IPS-20b (cell line): ENCODE results near the gene ADGRD1.

Source experiments
- H3K27ac ChIP-seq: one replicate; pipeline ENCODE4 v1.5.1; 2013; ENCODE audit warnings: low read length
- H3K27me3 ChIP-seq: 2 replicates; pipeline ENCODE4 v1.6.1; 2013; ENCODE audit warnings: mild to moderate bottlenecking, low read length, inconsistent platforms; ENCODE audit not compliant: insufficient read depth
- H3K36me3 ChIP-seq: 2 replicates; pipeline ENCODE4 v1.6.1; 2013; ENCODE audit warnings: low read depth, mild to moderate bottlenecking, inconsistent platforms, low read length, moderate library complexity; ENCODE audit not compliant: insufficient read depth
- H3K4me1 ChIP-seq: 2 replicates; pipeline ENCODE4 v1.6.1; 2013; ENCODE audit warnings: mild to moderate bottlenecking, control low read depth, inconsistent platforms, low read length, moderate library complexity; ENCODE audit not compliant: insufficient read depth
- H3K4me3 ChIP-seq: 2 replicates; pipeline ENCODE4 v1.5.1; 2013; ENCODE audit warnings: mild to moderate bottlenecking, low read length, inconsistent platforms
- H3K9ac ChIP-seq: 2 replicates; pipeline ENCODE4 v1.6.1; 2013; ENCODE audit warnings: low read depth, mild to moderate bottlenecking, inconsistent platforms, low read length, moderate library complexity
- H3K9me3 ChIP-seq: 2 replicates; pipeline ENCODE4 v1.6.1; 2013; ENCODE audit warnings: mild to moderate bottlenecking, low read depth, low read length, inconsistent platforms; ENCODE audit not compliant: insufficient read depth

The ADGRD1 gene

DNA sequence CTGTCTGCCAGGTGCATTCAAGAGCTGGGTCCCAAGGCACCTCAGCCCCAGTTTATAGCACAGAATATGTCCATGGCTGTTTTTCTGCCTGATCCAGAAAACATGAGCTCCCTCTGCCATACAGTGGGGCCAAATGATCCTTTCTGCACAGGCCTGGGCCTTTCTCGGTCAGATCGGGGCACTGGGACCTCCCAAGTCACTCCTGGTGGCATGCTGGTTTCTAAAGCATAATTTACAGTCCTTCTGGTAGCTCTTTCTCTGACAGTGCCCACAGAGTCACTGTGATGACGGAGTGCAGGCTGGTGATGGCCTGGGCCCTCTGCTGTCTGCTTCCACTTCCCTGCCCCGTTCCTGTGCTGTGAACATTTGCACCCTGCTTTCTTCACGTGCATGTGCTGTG, 99.2 kb downstream of the ADGRD1 start:
- Histone ChIP-seq H3K27me3 (no peaks in the 10 kb centered on the region), H3K27ac (no peak overlapping the region), H3K4me1 (no peaks in the 10 kb centered on the region), H3K9ac (no peak overlapping the region), H3K9me3 (no peaks in the 10 kb centered on the region), H3K36me3 (no peaks in the 10 kb centered on the region), H3K4me3 (no peak overlapping the region)

DNA sequence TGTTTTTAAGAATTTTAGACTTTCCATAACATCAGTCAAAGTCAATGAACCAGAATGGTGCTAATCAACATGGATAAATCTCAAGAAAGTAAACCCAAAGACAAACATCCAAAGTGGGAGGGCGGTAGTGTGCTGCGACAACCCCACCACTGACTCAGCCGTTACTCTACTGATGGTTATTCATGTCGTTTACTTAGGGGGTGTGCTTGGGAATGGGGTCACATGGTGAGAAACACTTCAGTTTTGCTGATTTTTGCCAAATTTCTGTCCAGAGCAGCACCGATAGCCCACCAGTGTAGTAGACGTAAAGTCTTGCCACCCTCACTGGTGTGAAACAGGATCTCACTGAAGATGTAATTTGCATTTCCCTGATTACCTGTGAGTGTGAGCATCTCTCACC, 99.9 kb downstream of the ADGRD1 start:
- no peak overlapping the region for H3K9ac ChIP-seq
- no peak overlapping the region for H3K27ac ChIP-seq
- H3K4me1 ChIP-seq: no peaks in the 10 kb centered on the region
- no peak overlapping the region for H3K4me3 ChIP-seq
- no peaks in the 10 kb centered on the region for H3K36me3 ChIP-seq
- no peaks in the 10 kb centered on the region for H3K27me3 ChIP-seq
- H3K9me3 ChIP-seq: no peaks in the 10 kb centered on the region

GRCh38 chr12:131054345-131055092, 100.8 kb downstream of the ADGRD1 start:
- no peak overlapping the region for H3K9ac ChIP-seq
- no peak overlapping the region for H3K27ac ChIP-seq
- H3K36me3 ChIP-seq: no peaks in the 10 kb centered on the region
- no peaks in the 10 kb centered on the region for H3K9me3 ChIP-seq
- no peaks in the 10 kb centered on the region for H3K27me3 ChIP-seq
- H3K4me3 ChIP-seq: no peak overlapping the region
- no peaks in the 10 kb centered on the region for H3K4me1 ChIP-seq

DNA sequence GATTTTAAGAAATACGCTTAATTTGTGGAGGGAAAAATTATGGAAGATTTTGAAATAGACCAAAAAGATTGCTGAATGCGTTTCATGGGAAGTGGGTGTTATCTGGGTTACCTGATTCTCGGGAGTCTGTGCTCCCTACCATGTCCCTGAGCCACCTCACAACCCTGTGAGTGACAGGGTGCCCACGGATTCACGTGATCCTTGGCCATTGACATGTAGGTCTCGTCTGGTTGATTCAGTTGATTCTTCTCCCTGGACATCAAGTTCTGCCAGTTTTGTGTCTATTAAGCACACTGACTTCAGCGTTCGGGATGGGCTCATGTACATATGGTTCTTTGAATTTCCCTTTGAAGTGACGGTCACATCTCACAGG, 101.4 kb downstream of the ADGRD1 start:
- H3K27me3 ChIP-seq: no peaks in the 10 kb centered on the region
- H3K36me3 ChIP-seq: no peaks in the 10 kb centered on the region
- no peaks in the 10 kb centered on the region for H3K9me3 ChIP-seq
- no peak overlapping the region for H3K27ac ChIP-seq
- H3K4me1 ChIP-seq: no peaks in the 10 kb centered on the region
- H3K4me3 ChIP-seq: no peak overlapping the region
- no peak overlapping the region for H3K9ac ChIP-seq

- Histone ChIP-seq H3K4me3 (no peak overlapping the region), H3K27ac (no peak overlapping the region), H3K36me3 (no peaks in the 10 kb centered on the region), H3K4me1 (no peaks in the 10 kb centered on the region), H3K9me3 (no peaks in the 10 kb centered on the region), H3K27me3 (no peaks in the 10 kb centered on the region), H3K9ac (no peak overlapping the region)
Observed at GRCh38 chr12:131055596-131056233, 102.0 kb downstream of the ADGRD1 start.

DNA sequence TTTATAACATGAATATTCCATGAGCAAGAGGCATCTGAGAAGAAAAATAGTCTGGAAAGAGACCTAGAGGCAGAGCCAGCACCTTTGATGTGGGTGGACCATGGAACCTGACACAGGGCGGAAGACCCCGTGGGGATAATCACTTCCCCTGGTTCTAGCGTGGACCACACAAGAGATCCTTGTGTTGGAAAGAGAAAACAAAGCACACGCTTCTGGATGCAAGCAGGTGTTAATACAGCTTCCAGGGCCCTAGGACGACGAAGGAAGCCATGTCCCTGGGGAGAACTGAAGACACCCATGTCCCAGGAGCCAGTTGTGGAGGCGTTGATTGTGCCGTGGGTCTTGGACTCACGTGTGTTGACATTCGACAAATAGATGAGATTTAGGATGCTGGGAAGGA, 102.9 kb downstream of the ADGRD1 start:
- no peak overlapping the region for H3K9ac ChIP-seq
- no peaks in the 10 kb centered on the region for H3K36me3 ChIP-seq
- H3K27me3 ChIP-seq: no peaks in the 10 kb centered on the region
- H3K4me1 ChIP-seq: no peaks in the 10 kb centered on the region
- H3K27ac ChIP-seq: no peak overlapping the region
- H3K4me3 ChIP-seq: no peak overlapping the region
- H3K9me3 ChIP-seq: no peaks in the 10 kb centered on the region

GRCh38 chr12:131057211-131057721, 103.6 kb downstream of the ADGRD1 start:
- no peak overlapping the region for H3K27ac ChIP-seq
- H3K36me3 ChIP-seq: no peaks in the 10 kb centered on the region
- no peaks in the 10 kb centered on the region for H3K9me3 ChIP-seq
- no peaks in the 10 kb centered on the region for H3K4me1 ChIP-seq
- no peaks in the 10 kb centered on the region for H3K27me3 ChIP-seq
- H3K4me3 ChIP-seq: no peak overlapping the region
- H3K9ac ChIP-seq: no peak overlapping the region

DNA sequence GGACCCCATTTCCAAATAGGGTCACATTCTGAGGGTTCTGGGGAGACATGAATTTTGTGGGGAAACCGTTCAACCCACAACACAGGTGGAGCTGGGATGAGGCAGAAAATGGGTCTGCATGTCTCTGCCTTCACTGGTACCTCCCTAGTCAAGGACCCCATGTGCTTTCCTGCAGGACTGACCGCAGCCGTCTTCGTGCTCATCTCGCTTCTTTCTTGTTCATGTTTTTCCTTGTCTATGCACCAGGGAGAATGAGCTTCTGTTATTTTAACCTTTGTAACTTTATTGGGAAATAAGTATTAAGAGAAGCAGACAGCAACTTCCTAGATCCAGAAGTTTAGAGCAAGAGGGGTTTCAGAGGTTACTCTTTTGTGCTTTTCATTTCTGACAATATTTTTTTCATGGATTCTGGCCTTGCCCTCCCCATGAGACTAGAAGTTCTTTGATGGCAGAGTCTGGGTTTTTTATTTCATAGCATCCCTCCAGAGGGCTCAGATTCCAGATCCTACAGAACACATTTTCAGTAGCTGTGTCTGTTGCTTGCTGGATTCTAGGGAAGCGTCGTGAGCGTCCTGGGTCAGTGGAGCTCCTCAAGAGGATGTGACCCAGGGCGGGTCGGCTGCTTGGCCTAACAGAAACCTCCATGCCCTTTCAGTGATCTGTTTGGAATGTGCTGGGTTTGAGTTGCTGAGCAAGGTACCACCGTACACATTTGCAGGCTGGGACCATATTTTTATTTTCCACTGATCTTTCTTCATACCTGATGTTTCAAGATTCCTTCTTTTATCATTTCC, 104.2 kb downstream of the ADGRD1 start:
- no peak overlapping the region for H3K9ac ChIP-seq
- no peak overlapping the region for H3K27ac ChIP-seq
- no peak overlapping the region for H3K4me3 ChIP-seq
- H3K36me3 ChIP-seq: no peaks in the 10 kb centered on the region
- no peaks in the 10 kb centered on the region for H3K4me1 ChIP-seq
- H3K9me3 ChIP-seq: no peaks in the 10 kb centered on the region
- H3K27me3 ChIP-seq: no peaks in the 10 kb centered on the region

GRCh38 chr12:131058700-131059099, 105.0 kb downstream of the ADGRD1 start:
- no peaks in the 10 kb centered on the region for H3K36me3 ChIP-seq
- H3K27me3 ChIP-seq: no peaks in the 10 kb centered on the region
- no peaks in the 10 kb centered on the region for H3K4me1 ChIP-seq
- no peak overlapping the region for H3K4me3 ChIP-seq
- no peak overlapping the region for H3K9ac ChIP-seq
- no peaks in the 10 kb centered on the region for H3K9me3 ChIP-seq
- no peak overlapping the region for H3K27ac ChIP-seq

GRCh38 chr12:131060011-131060703, 106.5 kb downstream of the ADGRD1 start:
- H3K4me3 ChIP-seq: no peak overlapping the region
- H3K27ac ChIP-seq: no peak overlapping the region
- no peaks in the 10 kb centered on the region for H3K27me3 ChIP-seq
- H3K9me3 ChIP-seq: no peaks in the 10 kb centered on the region
- no peaks in the 10 kb centered on the region for H3K36me3 ChIP-seq
- no peak overlapping the region for H3K9ac ChIP-seq
- H3K4me1 ChIP-seq: no peaks in the 10 kb centered on the region

GRCh38 chr12:131061041-131061806, 107.5 kb downstream of the ADGRD1 start:
- H3K27ac ChIP-seq: no peak overlapping the region
- no peaks in the 10 kb centered on the region for H3K4me1 ChIP-seq
- H3K9ac ChIP-seq: no peak overlapping the region
- no peaks in the 10 kb centered on the region for H3K36me3 ChIP-seq
- no peaks in the 10 kb centered on the region for H3K9me3 ChIP-seq
- H3K27me3 ChIP-seq: no peaks in the 10 kb centered on the region
- H3K4me3 ChIP-seq: no peak overlapping the region
